OCI-LY3 (cell line): ENCODE measurements around the gene CWH43.

Source experiments
- CTCF ChIP-seq: fragments of 200-600, 300-600 bp; sonication (generic); IDR thresholded peaks from 2 replicates; pipeline ENCODE4 v1.5.1; 2014; ENCODE audit warnings: antibody characterized with exemption, low read length, low read depth
- EZH2phosphoT487 ChIP-seq: fragments of 200-600 bp; shearing (Covaris generic); IDR thresholded peaks from 2 replicates; pipeline ENCODE4 v1.6.1; 2018; ENCODE audit warnings: antibody characterized with exemption, mixed run types, low read depth

GRCh38 chr4:49002931-49003330, 16.9 kb downstream of the CWH43 start:
- TF ChIP-seq EZH2phosphoT487 (no peak), CTCF (no peak)
